Measurements from ENCODE around the gene BCL2L12. TPM values are rescaled to one million over a fixed set of nuclear protein-coding genes. Genes with fewer than 3 reads are reported as not detected.

BCL2L12 gene
- total RNA-seq, 3 donors from 2014 or later, result 64.6 to 71.2 (median 71.1) TPM

GRCh38 chr19:49665036-49665350, 740 bp upstream of the BCL2L12 start:
- H3K4me3 Mint-ChIP-seq, result peak overlapping the region; percentile 95
- no peak for DNase-seq
- H3K4me1 Mint-ChIP-seq (ENCODE audit: low read depth), result peaks cover 37% of the 10 kb centered on the region
- ATAC-seq, result no peak
- H3K27me3 Mint-ChIP-seq (ENCODE audit: low read depth), result no peaks in the 10 kb centered on the region
- H3K36me3 Mint-ChIP-seq (ENCODE audit: insufficient read depth), result peaks cover 9% of the 10 kb centered on the region
- no peaks in the 10 kb centered on the region for H3K9me3 Mint-ChIP-seq

- H3K27me3 Mint-ChIP-seq (ENCODE audit: low read depth), result no peaks in the 10 kb centered on the region
- no peak for DNase-seq
- H3K36me3 Mint-ChIP-seq (ENCODE audit: insufficient read depth), result peaks cover 3% of the 10 kb centered on the region
- no peaks in the 10 kb centered on the region for H3K9me3 Mint-ChIP-seq
- peaks cover 37% of the 10 kb centered on the region for H3K4me1 Mint-ChIP-seq (ENCODE audit: low read depth)
- peak in 1 of 2 donors; percentile 9 for ATAC-seq
- H3K4me3 Mint-ChIP-seq, result peak overlapping the region; percentile 95
These were observed 349 bp downstream of the BCL2L12 start for GRCh38 chr19:49666120-49666444.

- Mint-ChIP-seq H3K27me3 (ENCODE audit: low read depth) (no peaks in the 10 kb centered on the region), H3K9me3 (no peaks in the 10 kb centered on the region), H3K4me1 (ENCODE audit: low read depth) (peaks cover 43% of the 10 kb centered on the region), H3K36me3 (ENCODE audit: insufficient read depth) (peaks cover 3% of the 10 kb centered on the region), H3K4me3 (peak overlapping the region; percentile 95)
- ATAC-seq (no peak), DNase-seq (no peak)
These were observed 1.7 kb downstream of the BCL2L12 start for GRCh38 chr19:49667473-49667872.

DNA sequence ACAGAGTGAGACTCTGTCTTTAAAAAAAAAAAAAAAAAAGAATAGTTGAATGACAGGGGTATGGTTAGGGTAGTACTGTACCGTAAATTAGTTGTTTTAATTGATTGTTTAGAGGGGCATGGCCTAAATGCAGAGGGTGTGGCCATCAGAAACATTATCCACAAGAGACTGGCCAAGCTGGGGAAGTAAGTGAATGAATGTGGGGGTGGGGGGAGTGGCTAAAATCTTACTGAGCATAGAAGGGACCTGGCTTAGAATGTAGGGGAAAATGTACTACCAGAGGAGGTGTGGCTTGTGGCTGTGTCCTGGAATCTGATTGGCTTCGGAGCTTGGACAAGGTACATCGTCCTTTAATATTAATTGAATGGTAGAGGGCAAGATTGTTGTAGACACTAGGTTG, 3.8 kb downstream of the BCL2L12 start:
- peaks cover 25% of the 10 kb centered on the region for H3K4me1 Mint-ChIP-seq (ENCODE audit: low read depth)
- H3K36me3 Mint-ChIP-seq (ENCODE audit: insufficient read depth), result peaks cover 3% of the 10 kb centered on the region
- no peak overlapping the region for H3K4me3 Mint-ChIP-seq
- no peak for DNase-seq
- no peaks in the 10 kb centered on the region for H3K9me3 Mint-ChIP-seq
- H3K27me3 Mint-ChIP-seq (ENCODE audit: low read depth), result no peaks in the 10 kb centered on the region
- ATAC-seq, result no peak

DNA sequence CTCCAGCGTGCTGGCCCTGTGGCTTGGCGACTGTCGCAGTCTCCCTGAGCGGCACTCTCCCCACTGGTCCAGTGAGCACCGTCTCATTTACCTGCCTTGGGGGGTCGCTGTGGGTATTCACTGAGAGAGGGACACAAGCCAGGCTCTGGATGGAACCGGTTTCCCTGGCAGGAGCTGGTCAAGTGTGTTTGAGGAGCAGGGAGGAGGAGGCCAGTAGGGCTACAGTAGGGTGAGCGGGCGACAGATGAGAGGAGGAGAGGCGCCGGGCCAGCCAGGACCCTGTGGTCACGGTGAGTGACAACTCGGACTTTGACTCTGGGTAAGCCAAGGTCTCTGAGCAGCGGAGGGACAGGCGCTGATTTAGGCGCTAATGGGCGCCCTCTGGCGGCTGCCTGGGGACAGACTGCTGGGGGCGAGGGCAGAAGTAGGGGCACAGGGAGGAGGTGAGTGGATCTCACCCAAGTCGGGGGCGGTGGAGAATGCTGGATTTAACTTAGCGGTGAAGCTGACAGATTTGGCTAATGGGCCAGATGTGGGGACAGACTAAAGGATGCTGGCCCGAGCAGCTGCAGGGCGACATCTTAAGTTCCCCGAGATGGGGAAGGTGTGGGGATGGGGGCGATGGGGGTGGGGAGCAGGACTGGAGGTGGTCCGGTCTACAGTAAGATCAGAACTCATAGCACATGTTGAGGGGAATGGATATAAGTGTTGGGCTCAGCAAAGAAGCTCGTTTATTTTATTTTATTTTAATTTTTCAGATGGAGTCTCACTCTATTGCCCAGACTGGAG, 6.6 kb downstream of the BCL2L12 start:
- Mint-ChIP-seq H3K27me3 (ENCODE audit: low read depth) (no peaks in the 10 kb centered on the region), H3K36me3 (ENCODE audit: insufficient read depth) (peaks cover 3% of the 10 kb centered on the region), H3K4me1 (ENCODE audit: low read depth) (peaks cover 15% of the 10 kb centered on the region), H3K4me3 (no peak overlapping the region), H3K9me3 (no peaks in the 10 kb centered on the region)
- ATAC-seq (no peak), DNase-seq (peak; percentile 77)

DNA sequence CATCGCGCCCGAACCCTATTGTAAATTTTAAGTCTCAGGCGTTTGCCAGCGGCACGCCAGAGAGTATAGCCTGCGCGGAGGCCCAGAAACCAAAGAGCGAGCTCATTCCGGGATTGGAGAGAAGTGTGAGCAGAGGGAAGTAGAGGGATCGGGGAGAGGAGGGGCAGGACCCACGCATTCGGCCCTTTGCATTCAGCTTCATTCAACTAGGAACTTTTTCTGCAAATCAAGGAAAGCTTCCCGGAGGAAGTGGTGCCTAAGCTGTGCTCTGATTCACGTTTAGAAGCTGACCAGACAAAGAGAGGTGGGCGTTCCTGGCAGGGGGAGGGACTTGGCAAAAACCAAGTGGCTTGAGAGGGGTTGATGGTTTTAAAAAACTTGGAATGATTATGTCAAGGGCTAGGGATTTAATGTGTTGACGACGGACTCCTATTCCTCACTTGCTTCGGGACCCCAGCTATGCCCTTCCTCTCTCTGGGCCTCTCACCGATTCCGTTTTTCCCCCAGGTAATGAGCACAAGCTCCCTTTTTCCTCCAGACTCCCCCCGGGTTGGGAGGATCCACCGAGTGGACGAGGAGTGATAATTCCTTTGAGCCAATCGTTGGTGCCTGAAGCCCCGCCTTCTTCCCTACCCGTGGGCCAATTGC, 10.5 kb downstream of the BCL2L12 start:
- H3K27me3 Mint-ChIP-seq (ENCODE audit: low read depth), result no peaks in the 10 kb centered on the region
- no peaks in the 10 kb centered on the region for H3K9me3 Mint-ChIP-seq
- peak overlapping the region; percentile 96 for H3K4me3 Mint-ChIP-seq
- ATAC-seq (no peak), DNase-seq (peak; percentile 41)
- peaks cover 33% of the 10 kb centered on the region for H3K4me1 Mint-ChIP-seq (ENCODE audit: low read depth)
- H3K36me3 Mint-ChIP-seq (ENCODE audit: insufficient read depth), result peaks cover 4% of the 10 kb centered on the region

- DNase-seq (peak; percentile 97), ATAC-seq (peak; percentile 74 to 76)
- Mint-ChIP-seq H3K27me3 (ENCODE audit: low read depth) (no peaks in the 10 kb centered on the region), H3K36me3 (ENCODE audit: insufficient read depth) (peaks cover 4% of the 10 kb centered on the region), H3K4me1 (ENCODE audit: low read depth) (peaks cover 33% of the 10 kb centered on the region), H3K9me3 (no peaks in the 10 kb centered on the region), H3K4me3 (peak overlapping the region; percentile 96)
These were observed 11.1 kb downstream of the BCL2L12 start for GRCh38 chr19:49676784-49677230.

- no peaks in the 10 kb centered on the region for H3K27me3 Mint-ChIP-seq (ENCODE audit: low read depth)
- H3K4me3 Mint-ChIP-seq, result peak within 1 kb of the TSS; percentile 96
- peaks cover 5% of the 10 kb centered on the region for H3K36me3 Mint-ChIP-seq (ENCODE audit: insufficient read depth)
- peaks cover 30% of the 10 kb centered on the region for H3K4me1 Mint-ChIP-seq (ENCODE audit: low read depth)
- DNase-seq (peak; percentile 46), ATAC-seq (peak; percentile 8 to 9)
- no peaks in the 10 kb centered on the region for H3K9me3 Mint-ChIP-seq
These were observed 11.6 kb downstream of the BCL2L12 start, which contains the start of gene PRMT1 for GRCh38 chr19:49677231-49677900. Gene PRMT1, plus strand, starts transcription at chr19:49677271. Its CDS starts 10 bp downstream, at chr19:49677281.

DNA sequence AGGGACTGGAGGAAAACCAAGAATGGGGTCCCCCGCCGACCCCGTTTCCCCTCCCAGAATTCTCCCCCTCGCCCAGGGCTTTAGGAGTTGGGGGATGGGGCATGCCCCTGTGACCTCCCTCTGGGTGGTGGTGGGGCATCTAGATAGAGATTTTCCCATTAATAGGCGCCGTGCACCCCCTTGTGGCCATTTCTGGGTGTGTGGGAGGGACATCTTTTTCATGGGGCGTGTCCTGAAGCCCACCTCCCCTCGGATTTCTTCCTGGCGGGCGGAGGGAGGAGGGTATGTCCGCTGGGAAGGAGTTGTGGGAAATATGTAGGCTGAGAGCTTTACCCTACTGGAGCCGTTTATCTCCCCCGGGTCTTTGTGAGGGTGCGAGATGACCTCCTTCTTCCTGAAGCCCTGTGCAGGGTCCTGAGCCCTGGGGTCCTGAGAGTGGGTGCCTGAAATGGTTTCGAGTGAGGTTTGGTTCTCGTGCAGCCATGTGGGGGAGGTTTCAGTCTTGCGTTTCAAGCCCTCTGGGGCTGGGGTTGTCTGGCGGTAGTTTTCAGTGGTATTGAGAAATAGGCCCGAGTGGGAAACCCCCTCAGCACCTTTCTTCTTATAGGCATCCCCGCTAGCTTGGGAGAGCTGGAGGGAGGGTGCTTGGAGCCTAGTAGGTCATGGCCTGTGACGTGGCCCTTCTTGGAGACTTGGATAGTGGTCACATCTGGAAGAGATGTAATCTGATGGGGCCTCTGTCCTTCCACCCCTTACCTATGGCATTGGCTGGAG, 12.4 kb downstream of the BCL2L12 start:
- Mint-ChIP-seq H3K4me1 (ENCODE audit: low read depth) (peaks cover 30% of the 10 kb centered on the region), H3K27me3 (ENCODE audit: low read depth) (no peaks in the 10 kb centered on the region), H3K36me3 (ENCODE audit: insufficient read depth) (peaks cover 9% of the 10 kb centered on the region), H3K4me3 (peak overlapping the region; percentile 96), H3K9me3 (no peaks in the 10 kb centered on the region)
- DNase-seq (peak; percentile 77), ATAC-seq (peak; percentile 14 to 19)

GRCh38 chr19:49678985-49679770, 13.4 kb downstream of the BCL2L12 start:
- Mint-ChIP-seq H3K4me3 (peak overlapping the region; percentile 96), H3K9me3 (no peaks in the 10 kb centered on the region), H3K36me3 (ENCODE audit: insufficient read depth) (peaks cover 15% of the 10 kb centered on the region), H3K4me1 (ENCODE audit: low read depth) (peaks cover 30% of the 10 kb centered on the region), H3K27me3 (ENCODE audit: low read depth) (no peaks in the 10 kb centered on the region)
- no peak for DNase-seq
- ATAC-seq, result no peak

DNA sequence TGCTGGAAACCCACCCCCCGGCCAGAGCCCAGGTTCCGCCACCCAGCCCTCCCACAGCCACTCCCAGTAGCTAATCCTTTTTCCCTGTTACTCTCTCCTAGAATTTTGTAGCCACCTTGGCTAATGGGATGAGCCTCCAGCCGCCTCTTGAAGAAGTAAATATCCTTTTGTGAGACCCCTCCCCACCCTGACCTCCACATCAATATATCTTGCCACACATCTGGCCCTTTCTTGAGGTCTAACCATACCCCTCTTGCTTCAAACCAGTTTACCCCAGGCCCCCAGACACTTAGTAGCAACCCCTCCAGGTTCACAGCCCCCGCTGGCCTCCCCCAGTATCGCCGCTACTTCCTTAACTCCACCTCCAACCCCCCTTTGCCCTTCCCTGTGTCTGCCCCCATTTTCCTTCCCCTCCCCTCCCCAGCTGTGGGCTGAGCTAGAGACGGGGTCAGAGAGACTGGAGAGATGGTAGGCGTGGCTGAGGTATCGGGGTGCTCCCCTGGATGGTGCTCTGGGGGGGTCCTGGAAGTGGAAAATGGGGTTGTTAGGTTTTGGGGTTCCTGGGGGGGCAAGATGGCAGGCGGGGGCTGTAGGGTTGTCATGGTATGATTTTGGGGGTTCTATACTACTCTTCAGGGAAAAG, 14.2 kb downstream of the BCL2L12 start:
- Mint-ChIP-seq H3K27me3 (ENCODE audit: low read depth) (no peaks in the 10 kb centered on the region), H3K9me3 (no peaks in the 10 kb centered on the region), H3K4me3 (peak overlapping the region; percentile 63), H3K36me3 (ENCODE audit: insufficient read depth) (peaks cover 21% of the 10 kb centered on the region), H3K4me1 (ENCODE audit: low read depth) (peaks cover 30% of the 10 kb centered on the region)
- DNase-seq (no peak), ATAC-seq (no peak)

- H3K4me1 Mint-ChIP-seq (ENCODE audit: low read depth), result peaks cover 30% of the 10 kb centered on the region
- H3K9me3 Mint-ChIP-seq, result no peaks in the 10 kb centered on the region
- no peaks in the 10 kb centered on the region for H3K27me3 Mint-ChIP-seq (ENCODE audit: low read depth)
- peak; percentile 4 to 9 for ATAC-seq
- H3K36me3 Mint-ChIP-seq (ENCODE audit: insufficient read depth), result peaks cover 28% of the 10 kb centered on the region
- H3K4me3 Mint-ChIP-seq, result peak overlapping the region; percentile 46
- DNase-seq, result peak; percentile 95
These were observed 15.0 kb downstream of the BCL2L12 start for GRCh38 chr19:49680421-49681351.
